H1 (cell line): ENCODE data around the gene ELMO1. TPM values are rescaled to one million over a fixed set of nuclear protein-coding genes. Genes with fewer than 3 reads are reported as not detected.

ENCODE experiments used
- CTCF ChIA-PET: fragments of 300-600 bp; sonication (Branson Sonifier 250); formaldehyde crosslinking; loops from one replicate; lab custom pipeline; 2021; ENCODE audit not compliant: partially characterized antibody; lab: Charles Lee
- POLR2A ChIA-PET: fragments of 300-600 bp; sonication (Branson Sonifier 250); formaldehyde crosslinking; loops from one replicate; lab custom pipeline; 2021; ENCODE audit warnings: inconsistent platforms; ENCODE audit not compliant: partially characterized antibody; lab: Charles Lee
- DNase-seq, 2 experiments: peaks; one replicate each; pipeline versions ENCODE4 v3.0.0 to v3.0.0-alpha.2; 2010 to 2022; ENCODE audit warnings: low spot score in 2 of 2, low read depth in 1 of 2, mixed read lengths in 1 of 2
- FAIRE-seq: peaks from 2 replicates; lab custom pipeline; 2011; peaks lifted over from hg19 to GRCh38; lab: Jason Lieb, UNC
- H2AFZ ChIP-seq: 2 replicates; pipeline ENCODE4 v1.8.1; 2012; ENCODE audit warnings: low read length, inconsistent platforms
- H2AK5ac ChIP-seq: 2 replicates; pipeline ENCODE4 v1.6.1; 2013; ENCODE audit warnings: low read depth, low read length
- H2BK120ac ChIP-seq: replicated peaks from 2 replicates; pipeline ENCODE3; 2013; ENCODE audit warnings: low read depth, low read length, inconsistent platforms
- H2BK12ac ChIP-seq: 2 replicates; pipeline ENCODE4 v1.6.1; 2013; ENCODE audit warnings: low read depth, low read length
- H2BK15ac ChIP-seq: 2 replicates; pipeline ENCODE4 v1.6.1; 2013; ENCODE audit warnings: low read length
- H2BK20ac ChIP-seq: 2 replicates; pipeline ENCODE4 v1.6.1; 2013; ENCODE audit warnings: low read length
- H2BK5ac ChIP-seq: 2 replicates; pipeline ENCODE4 v1.6.1; 2013; ENCODE audit warnings: low read depth, low read length
- H3K14ac ChIP-seq: 2 replicates; pipeline ENCODE4 v1.6.1; 2013; ENCODE audit warnings: inconsistent platforms; ENCODE audit not compliant: insufficient read length
- H3K18ac ChIP-seq: 2 replicates; pipeline ENCODE4 v1.6.1; 2013; ENCODE audit warnings: low read length; ENCODE audit errors: extremely low read depth
- H3K23ac ChIP-seq: 2 replicates; pipeline ENCODE4 v1.6.1; 2013; ENCODE audit warnings: inconsistent platforms; ENCODE audit not compliant: insufficient read length
- H3K23me2 ChIP-seq: 2 replicates; pipeline ENCODE4 v1.6.1; 2013; ENCODE audit warnings: low read depth, low read length
- H3K27ac ChIP-seq: 2 replicates; pipeline ENCODE4 v1.6.1; 2011; ENCODE audit warnings: low read depth, low read length, inconsistent platforms
- H3K27me3 ChIP-seq, 4 experiments: replicated peaks in 1 of 4; 1 replicate in 1 of 4; 2 replicates in 3 of 4; pipeline versions ENCODE4 v1.6.1 to v1.8.1; 2011 to 2013; ENCODE audit warnings: low read length in 3 of 4, mild to moderate bottlenecking in 3 of 4, inconsistent platforms in 2 of 4, mixed read lengths in 2 of 4, moderate library complexity in 1 of 4; ENCODE audit not compliant: control insufficient read depth in 3 of 4, insufficient read depth in 3 of 4; ENCODE audit errors: extremely low read depth in 1 of 4
- H3K36me3 ChIP-seq, 4 experiments: 2 replicates each; pipeline versions ENCODE4 v1.6.1 to v1.8.1; 2011 to 2013; ENCODE audit warnings: mild to moderate bottlenecking in 4 of 4, low read length in 3 of 4, moderate library complexity in 2 of 4, control low read depth in 1 of 4, inconsistent platforms in 1 of 4; ENCODE audit not compliant: insufficient read depth in 4 of 4, control insufficient read depth in 2 of 4
- H3K4ac ChIP-seq: replicated peaks from 2 replicates; pipeline ENCODE3; 2013; ENCODE audit warnings: low read length, low read depth, mixed read lengths, inconsistent platforms; ENCODE audit not compliant: insufficient read length
- H3K4me1 ChIP-seq, 4 experiments: replicated peaks in 1 of 4; 1 replicate in 1 of 4; 2 replicates in 3 of 4; pipeline versions ENCODE4 v1.6.1 to v1.8.1; 2011 to 2013; ENCODE audit warnings: low read length in 3 of 4, inconsistent platforms in 2 of 4, mixed read lengths in 1 of 4; ENCODE audit not compliant: insufficient read depth in 4 of 4, control insufficient read depth in 3 of 4
- H3K4me2 ChIP-seq, 2 experiments: 2 replicates each; pipeline versions ENCODE4 v1.6.1 to v1.8.1; 2011 to 2013; ENCODE audit warnings: low read depth in 2 of 2, low read length in 2 of 2, control low read depth in 1 of 2, inconsistent platforms in 1 of 2, mild to moderate bottlenecking in 1 of 2; ENCODE audit not compliant: insufficient read depth in 1 of 2
- H3K4me3 ChIP-seq, 4 experiments: fragments of 200-600, 300-600 bp in 1 of 4; sonication (generic), shearing (Covaris generic), sonication (Bioruptor Twin) in 1 of 4; 2 replicates each; pipeline versions ENCODE4 v1.5.1 to v1.8.1; 2011 to 2016; ENCODE audit warnings: low read length in 4 of 4, low read depth in 3 of 4, control low read depth in 2 of 4, inconsistent platforms in 2 of 4, mild to moderate bottlenecking in 2 of 4, mixed read lengths in 1 of 4, moderate library complexity in 1 of 4; ENCODE audit not compliant: insufficient read depth in 2 of 4; ENCODE audit errors: extremely low read depth in 1 of 4
- H3K56ac ChIP-seq: replicated peaks from 2 replicates; pipeline ENCODE3; 2013; ENCODE audit warnings: low read depth, mild to moderate bottlenecking, mixed read lengths, low read length, inconsistent platforms; ENCODE audit not compliant: insufficient read length
- H3K79me1 ChIP-seq: 2 replicates; pipeline ENCODE4 v1.6.1; 2013; ENCODE audit warnings: low read depth, low read length, control low read depth
- H3K79me2 ChIP-seq, 2 experiments: 2 replicates each; pipeline versions ENCODE4 v1.6.1 to v1.8.1; 2012 to 2013; ENCODE audit warnings: low read length in 2 of 2, mild to moderate bottlenecking in 2 of 2, inconsistent platforms in 1 of 2; ENCODE audit not compliant: insufficient read depth in 2 of 2, control insufficient read depth in 1 of 2
- H3K9ac ChIP-seq, 4 experiments: replicated peaks in 1 of 4; 1 replicate in 1 of 4; 2 replicates in 3 of 4; pipeline versions ENCODE4 v1.6.1 to v1.8.1; 2011 to 2013; ENCODE audit warnings: low read depth in 3 of 4, low read length in 3 of 4, control low read depth in 2 of 4, mild to moderate bottlenecking in 2 of 4, moderate library complexity in 2 of 4, inconsistent platforms in 1 of 4; ENCODE audit errors: extremely low read depth in 1 of 4
- H3K9me3 ChIP-seq, 2 experiments: 2 replicates each; pipeline versions ENCODE4 v1.6.1 to v1.8.1; 2012 to 2013; ENCODE audit warnings: mild to moderate bottlenecking in 2 of 2, moderate library complexity in 2 of 2, control low read depth in 1 of 2, inconsistent platforms in 1 of 2, low read depth in 1 of 2, low read length in 1 of 2, mixed read lengths in 1 of 2; ENCODE audit not compliant: insufficient read depth in 2 of 2
- H4K20me1 ChIP-seq, 2 experiments: replicated peaks in 1 of 2; 2 replicates each; pipeline versions ENCODE3 to v1.8.1; 2011 to 2013; ENCODE audit warnings: inconsistent platforms in 2 of 2, low read length in 2 of 2, mild to moderate bottlenecking in 1 of 2; ENCODE audit not compliant: insufficient read depth in 2 of 2, control insufficient read depth in 1 of 2
- H4K5ac ChIP-seq: 2 replicates; pipeline ENCODE4 v1.6.1; 2013; ENCODE audit warnings: low read length, low read depth, mixed read lengths, inconsistent platforms; ENCODE audit not compliant: insufficient read length
- H4K8ac ChIP-seq: 2 replicates; pipeline ENCODE4 v1.8.0; 2013; ENCODE audit warnings: mild to moderate bottlenecking, moderate library complexity, low read length, inconsistent platforms; ENCODE audit not compliant: insufficient read depth; ENCODE audit errors: extremely low read depth
- H4K91ac ChIP-seq: replicated peaks from 2 replicates; pipeline ENCODE3; 2013; ENCODE audit warnings: low read length, mixed read lengths, inconsistent platforms; ENCODE audit not compliant: insufficient read length
- BCL11A ChIP-seq, 2 experiments: IDR thresholded peaks; one replicate each; pipeline ENCODE4 v1.6.1; 2011; ENCODE audit warnings: low read depth in 2 of 2, low read length in 2 of 2, mild to moderate bottlenecking in 2 of 2
- CBX5 ChIP-seq: fragments of 300-800, 300-1000 bp; sonication (generic); IDR thresholded peaks from 2 replicates; pipeline ENCODE4 v1.7.1; 2016; ENCODE audit warnings: antibody characterized with exemption, low read length, low read depth
- CBX8 ChIP-seq: fragments of 300-800, 300-1000 bp; sonication (generic); IDR thresholded peaks from 2 replicates; pipeline ENCODE4 v1.7.1; 2016; ENCODE audit warnings: low read depth, low read length, borderline replicate concordance
- CHD1 ChIP-seq: IDR thresholded peaks from 2 replicates; pipeline ENCODE4 v1.6.1; 2012; ENCODE audit warnings: low read depth, low read length, improper control_type of control experiment
- CHD2 ChIP-seq: IDR thresholded peaks from 2 replicates; pipeline ENCODE4 v1.6.1; 2012; ENCODE audit warnings: low read length, improper control_type of control experiment
- EP300 ChIP-seq, 2 experiments: IDR thresholded peaks; 1 replicate in 1 of 2; 2 replicates in 1 of 2; pipeline ENCODE4 v1.6.1; 2011 to 2012; ENCODE audit warnings: low read depth in 2 of 2, low read length in 2 of 2, mild to moderate bottlenecking in 2 of 2, borderline replicate concordance in 1 of 2, inconsistent platforms in 1 of 2, moderate library complexity in 1 of 2
- EZH2 ChIP-seq: fragments of 200-600 bp; sonication (generic); IDR thresholded peaks from 2 replicates; pipeline ENCODE4 v1.7.1; 2012; ENCODE audit warnings: low read depth, mild to moderate bottlenecking, moderate library complexity, low read length, inconsistent platforms; ENCODE audit not compliant: severe bottlenecking
- HDAC2 ChIP-seq, 2 experiments: fragments of 300-600 bp in 1 of 2; sonication (generic) in 1 of 2; IDR thresholded peaks; 2 replicates each; pipeline ENCODE4 v1.6.1; 2011 to 2012; ENCODE audit warnings: low read depth in 2 of 2, low read length in 2 of 2, mild to moderate bottlenecking in 2 of 2, moderate library complexity in 2 of 2, borderline replicate concordance in 1 of 2, inconsistent platforms in 1 of 2
- MAFK ChIP-seq: IDR thresholded peaks from 2 replicates; pipeline ENCODE4 v1.6.1; 2012; ENCODE audit warnings: low read depth, mild to moderate bottlenecking, improper control_type of control experiment, low read length
- NRF1 ChIP-seq: IDR thresholded peaks from 2 replicates; pipeline ENCODE4 v1.6.1; 2011; ENCODE audit warnings: mild to moderate bottlenecking, low read depth, low read length, improper control_type of control experiment
- SP1 ChIP-seq: IDR thresholded peaks from 2 replicates; pipeline ENCODE4 v1.6.1; 2011; ENCODE audit warnings: low read depth, low read length
- SP4 ChIP-seq: IDR thresholded peaks from 2 replicates; pipeline ENCODE4 v1.6.1; 2012; ENCODE audit warnings: low read length, inconsistent platforms
- TEAD4 ChIP-seq: IDR thresholded peaks from 2 replicates; pipeline ENCODE4 v1.6.1; 2012; ENCODE audit warnings: low read depth, low read length, inconsistent platforms, mixed read lengths
- WGBS, 2 experiments: shearing (Covaris generic) in 1 of 2; methylation state at CpG; one replicate each; pipeline versions ENCODE4 v1.1.6 to v1.1.7; 2013 to 2015; ENCODE audit warnings: low lambda C conversion rate in 2 of 2, mixed read lengths in 2 of 2, inconsistent platforms in 1 of 2, low coverage in 1 of 2, missing lambda C conversion rate in 1 of 2; ENCODE audit not compliant: insufficient replicate concordance in 2 of 2, insufficient coverage in 1 of 2, insufficient read length in 1 of 2; ENCODE audit errors: extremely low coverage in 1 of 2, missing lambda C conversion rate in 1 of 2; 5-methylcytosine and 5-hydroxymethylcytosine counted together
- polyA plus RNA-seq, 7 experiments: library from polyadenylated mRNA; depleted of rRNA in 3 of 7; stranded (reverse) in 5 of 7; unstranded in 2 of 7; fragments of >200 nt in 5 of 7; fragments of 200-250 nt in 2 of 7; gene quantifications; 1 replicate in 5 of 7; 2 replicates in 1 of 7; 4 replicates in 1 of 7; pipeline versions ENCODE4 v1.2.1 to v1.2.3, GENCODE V29; 2011 to 2013; ENCODE audit warnings: missing spikeins in 2 of 7, mixed read lengths in 2 of 7
- total RNA-seq: library from RNA; stranded (reverse); fragmentation: NEBNext Ultra II Directional; extraction: Animal tissue kit (Norgen Biotek cat#: 25700); gene quantifications from 2 replicates; pipeline ENCODE4 v1.2.1, GENCODE V29; 2021
- TF ChIP-seq, protein P1 (sequence below): IDR thresholded peaks from 2 replicates; pipeline ENCODE4 v1.6.1; 2012; ENCODE audit warnings: low read length, inconsistent platforms

Gene ELMO1
- total and polyA plus RNA-seq, 2 of the 8 experiments (the other 6 are each of a cell fraction or from before 2014, with no cell fraction given) = 18.4 to 21.0 TPM

- Histone ChIP-seq H3K27ac (no peak overlapping the region), H4K20me1 (no peaks in the 10 kb centered on the region), H2AK5ac (no peak overlapping the region), H3K4me2 (no peak overlapping the region), H3K27me3 (no peaks in the 10 kb centered on the region), H2BK20ac (no peak overlapping the region), H3K9ac (no peak overlapping the region), H3K56ac (no peak overlapping the region), H2BK120ac (no peak overlapping the region), H2BK5ac (no peak overlapping the region), H4K91ac (no peak overlapping the region), H3K14ac (no peak overlapping the region), H3K23me2 (no peaks in the 10 kb centered on the region), H4K8ac (no peak overlapping the region), H3K4ac (no peak overlapping the region), H3K18ac (no peak overlapping the region), H3K23ac (no peak overlapping the region), H3K4me1 (no peaks in the 10 kb centered on the region), H3K36me3 (no peaks in the 10 kb centered on the region), H3K79me2 (no peaks in the 10 kb centered on the region), H3K79me1 (no peaks in the 10 kb centered on the region), H2AFZ (no peak overlapping the region), H3K9me3 (no peaks in the 10 kb centered on the region), H3K4me3 (no peak overlapping the region), H2BK15ac (no peak overlapping the region), H2BK12ac (no peak overlapping the region), H4K5ac (no peak overlapping the region)
- ChIA-PET CTCF (no interaction called here), POLR2A (no interaction called here)
- DNase-seq (no peak), FAIRE-seq (no peak)
- WGBS, 2 experiments = 92% methylated on average over 4 of the region's 4 CpGs; no CpG with 5 or more reads in 1 of the 2 experiments
- no peak for TF ChIP-seq SP1
- no peak for TF ChIP-seq EP300 (IDR thresholded peaks at IDR 0.05; ENCODE audit: borderline replicate concordance in 1 of 2, low read depth in 2 of 2, low read length in 2 of 2)
- TF ChIP-seq MAFK = no peak
- TF ChIP-seq, protein P1, sequence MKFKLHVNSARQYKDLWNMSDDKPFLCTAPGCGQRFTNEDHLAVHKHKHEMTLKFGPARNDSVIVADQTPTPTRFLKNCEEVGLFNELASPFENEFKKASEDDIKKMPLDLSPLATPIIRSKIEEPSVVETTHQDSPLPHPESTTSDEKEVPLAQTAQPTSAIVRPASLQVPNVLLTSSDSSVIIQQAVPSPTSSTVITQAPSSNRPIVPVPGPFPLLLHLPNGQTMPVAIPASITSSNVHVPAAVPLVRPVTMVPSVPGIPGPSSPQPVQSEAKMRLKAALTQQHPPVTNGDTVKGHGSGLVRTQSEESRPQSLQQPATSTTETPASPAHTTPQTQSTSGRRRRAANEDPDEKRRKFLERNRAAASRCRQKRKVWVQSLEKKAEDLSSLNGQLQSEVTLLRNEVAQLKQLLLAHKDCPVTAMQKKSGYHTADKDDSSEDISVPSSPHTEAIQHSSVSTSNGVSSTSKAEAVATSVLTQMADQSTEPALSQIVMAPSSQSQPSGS = no peak
- no peak for TF ChIP-seq HDAC2 (IDR thresholded peaks at IDR 0.05; ENCODE audit: borderline replicate concordance in 1 of 2, low read depth in 2 of 2, low read length in 2 of 2)
- no peak for TF ChIP-seq CBX8
- no peak for TF ChIP-seq CBX5
- no peak for TF ChIP-seq SP4
- no peak for TF ChIP-seq CHD1
- no peak for TF ChIP-seq TEAD4
- TF ChIP-seq CHD2 = no peak
- no peak for TF ChIP-seq BCL11A (IDR thresholded peaks at IDR 0.05; ENCODE audit: low read depth in 2 of 2, low read length in 2 of 2)
- TF ChIP-seq EZH2 = no peak
- TF ChIP-seq NRF1 = no peak
These were observed 358.7 kb downstream of the ELMO1 start for GRCh38 chr7:37089972-37090371.
